HG02870 (cell line): ENCODE results near the gene MIXL1.

Experiments used
- ATAC-seq: cut with Tn5 transposase; IDR thresholded peaks from one replicate; pipeline ENCODE4 v1.9.1; 2021; ENCODE audit warnings: mild to moderate bottlenecking, moderate library complexity; ENCODE audit not compliant: unreplicated experiment

MIXL1 gene

DNA sequence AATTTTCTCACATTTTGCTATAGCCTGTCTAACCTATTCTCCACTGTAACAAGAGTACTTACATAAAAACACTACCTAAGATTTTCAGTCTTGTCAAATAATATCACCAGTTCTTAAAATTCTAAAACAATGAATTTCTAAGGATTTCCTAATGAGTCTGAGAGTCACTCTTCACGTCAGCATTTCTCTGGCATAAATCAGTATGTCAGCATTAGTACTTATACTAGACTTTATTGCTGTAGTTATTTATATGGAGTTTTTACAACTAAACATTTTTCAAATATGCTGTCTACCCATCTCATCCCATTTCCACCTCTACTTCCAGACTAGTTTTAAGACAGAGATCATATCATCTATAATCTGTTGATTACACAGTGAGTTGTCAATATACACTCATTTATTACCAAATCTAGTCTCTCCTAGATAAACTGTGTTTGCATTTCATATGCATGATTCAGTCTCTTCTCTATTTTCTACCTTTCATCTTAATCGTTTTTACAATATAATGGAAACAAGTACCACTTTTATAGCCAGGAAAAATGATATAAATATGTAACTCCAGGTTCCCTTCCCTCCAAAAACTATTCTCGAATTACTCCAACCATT lies 52.7 kb downstream of the MIXL1 start:
- ATAC-seq: no peak
